ENCODE data around the gene TCP11L2. TPM values are rescaled to one million over a fixed set of nuclear protein-coding genes. Genes with fewer than 3 reads are reported as not detected.

TCP11L2 gene
- total and polyA plus RNA-seq, 2 of the 13 experiments (the other 11 are each of a cell fraction or from before 2014, with no cell fraction given), result 4.6 to 24.1 TPM

DNA sequence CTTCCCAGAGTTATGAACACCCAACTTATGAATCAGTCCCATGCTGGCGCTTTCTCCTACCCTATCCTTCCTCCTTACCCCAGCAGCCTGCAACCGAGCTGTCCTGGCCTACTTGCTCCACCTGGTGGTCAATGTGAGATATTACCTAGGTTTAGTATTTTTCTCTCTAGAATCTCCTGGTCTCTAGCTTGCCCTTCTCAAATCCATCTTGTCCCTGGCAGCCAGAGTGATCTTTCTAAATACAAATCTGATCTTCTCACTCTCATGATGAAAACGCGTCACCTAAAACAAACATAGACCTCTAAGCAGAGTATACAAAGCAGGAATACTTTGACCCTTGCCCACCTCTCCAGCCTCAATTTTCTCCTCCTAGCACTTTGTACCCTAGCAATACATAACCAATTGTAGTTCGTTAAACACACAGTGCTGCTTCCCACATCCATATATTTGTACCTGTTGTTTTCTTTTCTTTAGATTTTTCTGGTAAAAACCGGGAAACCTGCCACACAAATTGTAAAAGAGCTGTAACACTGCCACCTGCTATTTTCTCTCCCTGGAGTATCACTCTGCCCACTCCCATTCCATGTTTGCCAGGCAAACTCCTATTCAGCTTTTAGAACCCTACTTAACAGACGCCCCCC, 20.0 kb upstream of the TCP11L2 start (continued):
- TF ChIP-seq, protein P1, sequence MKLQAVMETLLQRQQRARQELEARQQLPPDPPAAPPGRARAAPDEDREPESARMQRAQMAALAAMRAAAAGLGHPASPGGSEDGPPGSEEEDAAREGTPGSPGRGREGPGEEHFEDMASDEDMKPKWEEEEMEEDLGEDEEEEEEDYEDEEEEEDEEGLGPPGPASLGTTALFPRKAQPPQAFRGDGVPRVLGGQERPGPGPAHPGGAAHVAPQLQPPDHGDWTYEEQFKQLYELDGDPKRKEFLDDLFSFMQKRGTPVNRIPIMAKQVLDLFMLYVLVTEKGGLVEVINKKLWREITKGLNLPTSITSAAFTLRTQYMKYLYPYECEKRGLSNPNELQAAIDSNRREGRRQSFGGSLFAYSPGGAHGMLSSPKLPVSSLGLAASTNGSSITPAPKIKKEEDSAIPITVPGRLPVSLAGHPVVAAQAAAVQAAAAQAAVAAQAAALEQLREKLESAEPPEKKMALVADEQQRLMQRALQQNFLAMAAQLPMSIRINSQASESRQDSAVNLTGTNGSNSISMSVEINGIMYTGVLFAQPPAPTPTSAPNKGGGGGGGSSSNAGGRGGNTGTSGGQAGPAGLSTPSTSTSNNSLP (IDR thresholded peaks at IDR 0.05; ENCODE audit: low read depth, low read length), result peak; percentile 90; the same call in 1 of the 2 replicates
- TF ChIP-seq, protein P2, sequence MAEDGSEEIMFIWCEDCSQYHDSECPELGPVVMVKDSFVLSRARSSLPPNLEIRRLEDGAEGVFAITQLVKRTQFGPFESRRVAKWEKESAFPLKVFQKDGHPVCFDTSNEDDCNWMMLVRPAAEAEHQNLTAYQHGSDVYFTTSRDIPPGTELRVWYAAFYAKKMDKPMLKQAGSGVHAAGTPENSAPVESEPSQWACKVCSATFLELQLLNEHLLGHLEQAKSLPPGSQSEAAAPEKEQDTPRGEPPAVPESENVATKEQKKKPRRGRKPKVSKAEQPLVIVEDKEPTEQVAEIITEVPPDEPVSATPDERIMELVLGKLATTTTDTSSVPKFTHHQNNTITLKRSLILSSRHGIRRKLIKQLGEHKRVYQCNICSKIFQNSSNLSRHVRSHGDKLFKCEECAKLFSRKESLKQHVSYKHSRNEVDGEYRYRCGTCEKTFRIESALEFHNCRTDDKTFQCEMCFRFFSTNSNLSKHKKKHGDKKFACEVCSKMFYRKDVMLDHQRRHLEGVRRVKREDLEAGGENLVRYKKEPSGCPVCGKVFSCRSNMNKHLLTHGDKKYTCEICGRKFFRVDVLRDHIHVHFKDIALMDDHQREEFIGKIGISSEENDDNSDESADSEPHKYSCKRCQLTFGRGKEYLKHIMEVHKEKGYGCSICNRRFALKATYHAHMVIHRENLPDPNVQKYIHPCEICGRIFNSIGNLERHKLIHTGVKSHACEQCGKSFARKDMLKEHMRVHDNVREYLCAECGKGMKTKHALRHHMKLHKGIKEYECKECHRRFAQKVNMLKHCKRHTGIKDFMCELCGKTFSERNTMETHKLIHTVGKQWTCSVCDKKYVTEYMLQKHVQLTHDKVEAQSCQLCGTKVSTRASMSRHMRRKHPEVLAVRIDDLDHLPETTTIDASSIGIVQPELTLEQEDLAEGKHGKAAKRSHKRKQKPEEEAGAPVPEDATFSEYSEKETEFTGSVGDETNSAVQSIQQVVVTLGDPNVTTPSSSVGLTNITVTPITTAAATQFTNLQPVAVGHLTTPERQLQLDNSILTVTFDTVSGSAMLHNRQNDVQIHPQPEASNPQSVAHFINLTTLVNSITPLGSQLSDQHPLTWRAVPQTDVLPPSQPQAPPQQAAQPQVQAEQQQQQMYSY (CRISPR knock-in tag; IDR thresholded peaks at IDR 0.05), result no peak
- peak; percentile 97 for TF ChIP-seq SMC3 (IDR thresholded peaks at IDR 0.05; ENCODE audit: low read length)
- TF ChIP-seq ZNF781 (CRISPR knock-in tag; IDR thresholded peaks at IDR 0.05; ENCODE audit: borderline replicate concordance, not compliant biosample characterization), result no peak
- peak; percentile 80 for TF ChIP-seq FOSL1 (CRISPR knock-in tag; IDR thresholded peaks at IDR 0.05; ENCODE audit: borderline replicate concordance)
- TF ChIP-seq ZNF775 (CRISPR knock-in tag; IDR thresholded peaks at IDR 0.05; ENCODE audit: borderline replicate concordance), result 0 out of 2 replicates have a peak, but pooled peaks have one; percentile 47
- TF ChIP-seq ZNF652 (CRISPR knock-in tag; IDR thresholded peaks at IDR 0.05; ENCODE audit: borderline replicate concordance, low read depth), result peak; percentile 41; the same call in 1 of the 2 replicates
- TF ChIP-seq MTF1 (CRISPR knock-in tag; IDR thresholded peaks at IDR 0.05), result no peak
- TF ChIP-seq, protein P3, sequence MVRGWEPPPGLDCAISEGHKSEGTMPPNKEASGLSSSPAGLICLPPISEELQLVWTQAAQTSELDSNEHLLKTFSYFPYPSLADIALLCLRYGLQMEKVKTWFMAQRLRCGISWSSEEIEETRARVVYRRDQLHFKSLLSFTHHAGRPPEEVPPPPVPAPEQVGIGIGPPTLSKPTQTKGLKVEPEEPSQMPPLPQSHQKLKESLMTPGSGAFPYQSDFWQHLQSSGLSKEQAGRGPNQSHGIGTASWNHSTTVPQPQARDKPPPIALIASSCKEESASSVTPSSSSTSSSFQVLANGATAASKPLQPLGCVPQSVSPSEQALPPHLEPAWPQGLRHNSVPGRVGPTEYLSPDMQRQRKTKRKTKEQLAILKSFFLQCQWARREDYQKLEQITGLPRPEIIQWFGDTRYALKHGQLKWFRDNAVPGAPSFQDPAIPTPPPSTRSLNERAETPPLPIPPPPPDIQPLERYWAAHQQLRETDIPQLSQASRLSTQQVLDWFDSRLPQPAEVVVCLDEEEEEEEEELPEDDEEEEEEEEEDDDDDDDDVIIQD (CRISPR knock-in tag; IDR thresholded peaks at IDR 0.05; ENCODE audit: low read depth), result peak; percentile 69; the same call in 1 of the 2 replicates
- no peak for TF ChIP-seq KAT7 (CRISPR knock-in tag; IDR thresholded peaks at IDR 0.05; ENCODE audit: borderline replicate concordance)
- TF ChIP-seq SRY (CRISPR knock-in tag; IDR thresholded peaks at IDR 0.05), result no peak
- peak; percentile 89 for TF ChIP-seq CREB1 (IDR thresholded peaks at IDR 0.05)
- TF ChIP-seq CREB1 (CRISPR knock-in tag; IDR thresholded peaks at IDR 0.05), result peak; percentile 88
- no peak for TF ChIP-seq ZNF850 (CRISPR knock-in tag; conservative IDR thresholded peaks at IDR 0.05)
- TF ChIP-seq, protein P4, sequence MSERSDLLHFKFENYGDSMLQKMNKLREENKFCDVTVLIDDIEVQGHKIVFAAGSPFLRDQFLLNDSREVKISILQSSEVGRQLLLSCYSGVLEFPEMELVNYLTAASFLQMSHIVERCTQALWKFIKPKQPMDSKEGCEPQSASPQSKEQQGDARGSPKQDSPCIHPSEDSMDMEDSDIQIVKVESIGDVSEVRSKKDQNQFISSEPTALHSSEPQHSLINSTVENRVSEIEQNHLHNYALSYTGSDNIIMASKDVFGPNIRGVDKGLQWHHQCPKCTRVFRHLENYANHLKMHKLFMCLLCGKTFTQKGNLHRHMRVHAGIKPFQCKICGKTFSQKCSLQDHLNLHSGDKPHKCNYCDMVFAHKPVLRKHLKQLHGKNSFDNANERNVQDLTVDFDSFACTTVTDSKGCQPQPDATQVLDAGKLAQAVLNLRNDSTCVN (CRISPR knock-in tag; IDR thresholded peaks at IDR 0.05; ENCODE audit: borderline replicate concordance), result peak; percentile 98
- no peak for TF ChIP-seq ZNF260 (CRISPR knock-in tag; IDR thresholded peaks at IDR 0.05; ENCODE audit: borderline replicate concordance, low read depth)
- TF ChIP-seq ZBTB21 (CRISPR knock-in tag; IDR thresholded peaks at IDR 0.05), result no peak
- peak; percentile 75 for TF ChIP-seq MEIS2 (CRISPR knock-in tag; IDR thresholded peaks at IDR 0.05)
- 0 out of 2 replicates have a peak, but pooled peaks have one; percentile 69 for TF ChIP-seq KLF6 (CRISPR knock-in tag; IDR thresholded peaks at IDR 0.05)
- no peak for TF ChIP-seq KMT2B (CRISPR knock-in tag; IDR thresholded peaks at IDR 0.05)
- TF ChIP-seq ZNF562 (CRISPR knock-in tag; IDR thresholded peaks at IDR 0.05; ENCODE audit: borderline replicate concordance), result no peak
- TF ChIP-seq MXI1 (IDR thresholded peaks at IDR 0.05; ENCODE audit: borderline replicate concordance, low read depth, low read length), result peak; percentile 49; the same call in 1 of the 3 replicates
- TF ChIP-seq ZNF772 (CRISPR knock-in tag; IDR thresholded peaks at IDR 0.05), result peak; percentile 54; the same call in 1 of the 2 replicates
